ENCODE results near the gene CSF1. TPM values are rescaled to one million over a fixed set of nuclear protein-coding genes. Genes with fewer than 3 reads are reported as not detected.

Gene CSF1
- total and polyA plus RNA-seq, 2 donors (not counting 3 experiments of a cell fraction or from before 2014, with no cell fraction given) = 24.5 to 28.9 TPM

GRCh38 chr1:109974191-109974590 lies 63.5 kb downstream of the CSF1 start:
- no TSS peak for BruUV-seq (replicated peaks)
- Histone ChIP-seq H3K79me2 (ENCODE audit: control insufficient read depth, insufficient read depth, low read length) (no peaks in the 10 kb centered on the region), H3K9ac (replicated peaks; ENCODE audit: extremely low read depth, insufficient read depth, low read length) (no peak overlapping the region), H3K27ac (ENCODE audit: insufficient read depth, low read depth, low read length) (no peak overlapping the region), H3K9me3 (replicated peaks; ENCODE audit: control insufficient read depth, insufficient read depth, low read length) (no peaks in the 10 kb centered on the region), H3K4me2 (ENCODE audit: insufficient read depth, low read length) (no peak overlapping the region), H3K9me1 (replicated peaks; ENCODE audit: control insufficient read depth, extremely low read depth, insufficient read depth, low read length) (no peaks in the 10 kb centered on the region), H2AFZ (ENCODE audit: low read depth, low read length) (no peak overlapping the region), H3K4me3 (replicated peaks in 1 of 3; ENCODE audit: insufficient read depth in 1 of 3, low read depth in 1 of 3, low read length in 3 of 3) (no peak overlapping the region), H3K36me3 (ENCODE audit: control insufficient read depth in 2 of 2, extremely low read depth in 1 of 2, insufficient read depth in 2 of 2, low read length in 2 of 2) (no peaks in the 10 kb centered on the region), H3K4me1 (ENCODE audit: control insufficient read depth, extremely low read depth, insufficient read depth, low read length) (peaks cover 15% of the 10 kb centered on the region), H4K20me1 (replicated peaks; ENCODE audit: control insufficient read depth, extremely low read depth, insufficient read depth, low read length) (no peaks in the 10 kb centered on the region), H3K27me3 (ENCODE audit: control insufficient read depth in 2 of 2, insufficient read depth in 2 of 2, low read length in 2 of 2) (no peaks in the 10 kb centered on the region)
- intact Hi-C loops (cut with micrococcal nuclease) (no loop called here), dilution Hi-C loops (cut with MboI; ENCODE audit: extremely low pct_ligation_motif_present, low sequenced_read_pairs) (no loop called here)
- FAIRE-seq = no peak
- no peak for DNase-seq (ENCODE audit: low read depth, low spot score)
- POLR2A ChIA-PET = no interaction called here
- CTCF ChIA-PET = interaction anchor here (2.6 kb wide), 1 partner anchor 10 kb away, joined by 11 read pairs; the partner anchor contains the start of gene AHCYL1
- TF ChIP-seq CTCF (IDR thresholded peaks at IDR 0.05; ENCODE audit: extremely low read depth in 1 of 2, insufficient read depth in 1 of 2, low read depth in 1 of 2, low read length in 2 of 2) (no peak), GATA2 (IDR thresholded peaks at IDR 0.05; ENCODE audit: insufficient read depth, insufficient read length, low read depth, low read length) (no peak), MAX (IDR thresholded peaks at IDR 0.05; ENCODE audit: insufficient read depth, insufficient read length) (no peak), EZH2 (IDR thresholded peaks at IDR 0.05; ENCODE audit: borderline replicate concordance, low read depth, low read length, severe bottlenecking) (no peak), JUN (IDR thresholded peaks at IDR 0.05; ENCODE audit: borderline replicate concordance, insufficient read depth, insufficient read length, low read depth) (no peak), MYC (IDR thresholded peaks at IDR 0.05; ENCODE audit: low read depth, low read length) (no peak), FOS (IDR thresholded peaks at IDR 0.05; ENCODE audit: borderline replicate concordance, insufficient read depth, low read length) (no peak), POLR2A (IDR thresholded peaks at IDR 0.05; ENCODE audit: low read depth, low read length) (no peak), POLR2AphosphoS5 (IDR thresholded peaks at IDR 0.05; ENCODE audit: insufficient read depth, low read depth, low read length) (no peak)
